ENCODE results near the gene EFNA5. TPM values are rescaled to one million over a fixed set of nuclear protein-coding genes. Genes with fewer than 3 reads are reported as not detected.

The EFNA5 gene
- polyA plus RNA-seq, 1 donor, result 29.1 TPM

GRCh38 chr5:107548477-107548876, 122.3 kb downstream of the EFNA5 start:
- DNase-seq, result no peak

- DNase-seq, result no peak
Observed at GRCh38 chr5:107546719-107547118, 124.0 kb downstream of the EFNA5 start.

DNA sequence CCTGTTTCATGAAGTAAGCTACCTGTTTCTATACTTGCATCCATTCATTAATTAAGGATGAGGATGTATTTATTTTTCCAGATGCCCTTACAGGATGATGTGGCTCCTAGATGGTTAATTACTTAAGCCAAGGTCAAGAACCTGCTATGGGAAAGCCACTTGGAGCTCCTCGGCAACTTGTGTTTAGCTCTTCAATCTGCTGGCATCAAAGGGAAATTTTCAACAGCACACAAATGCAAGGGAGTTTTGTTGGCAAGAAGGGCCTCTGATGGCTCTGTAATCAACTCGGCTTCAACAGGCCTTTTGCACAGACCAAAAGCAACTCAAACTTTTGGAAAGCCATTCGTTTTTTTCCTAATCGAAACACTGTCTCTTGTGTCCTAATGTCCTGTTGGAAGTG, 125.3 kb downstream of the EFNA5 start:
- no peak for DNase-seq

DNA sequence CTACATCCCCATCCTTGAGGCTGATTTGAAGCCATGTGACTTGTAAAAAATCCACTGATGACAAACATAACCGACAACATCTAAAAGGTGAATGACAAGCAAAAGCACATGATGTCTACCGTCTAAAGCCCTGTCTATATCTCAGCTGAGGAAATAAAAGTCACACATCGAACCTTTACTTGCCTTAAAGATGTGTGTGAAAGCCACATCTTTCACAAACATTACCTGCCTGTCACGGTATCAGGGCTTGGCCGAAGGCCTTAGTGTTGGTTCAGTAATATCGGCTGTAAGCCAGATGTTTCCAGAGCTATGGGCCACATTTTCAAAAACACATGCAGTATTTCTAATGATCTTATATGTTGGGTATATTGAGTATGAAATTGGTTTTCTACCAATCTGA, 125.8 kb downstream of the EFNA5 start:
- no peak for DNase-seq

DNA sequence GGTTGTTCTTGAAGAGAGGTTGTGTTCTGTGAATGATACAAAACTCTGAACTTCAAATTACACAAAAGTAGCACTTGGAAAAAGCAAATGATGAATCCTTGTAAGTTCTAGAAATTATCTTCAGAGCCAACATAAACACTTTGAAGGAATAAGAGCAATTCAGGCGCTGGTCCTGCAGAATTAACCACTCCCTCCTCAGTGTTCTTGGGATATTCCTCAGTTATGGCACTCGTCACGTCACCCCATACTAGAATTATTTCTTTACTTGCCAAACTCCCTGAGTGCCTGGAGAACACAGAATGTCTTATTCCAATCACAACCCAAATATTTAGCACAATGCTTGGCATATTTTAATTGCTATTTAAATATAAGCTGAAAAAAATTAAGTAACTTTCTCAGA, 126.3 kb downstream of the EFNA5 start:
- no peak for DNase-seq

GRCh38 chr5:107543868-107544267, 126.9 kb downstream of the EFNA5 start:
- no peak for DNase-seq

GRCh38 chr5:107542831-107543231, 127.9 kb downstream of the EFNA5 start:
- no peak for DNase-seq

DNA sequence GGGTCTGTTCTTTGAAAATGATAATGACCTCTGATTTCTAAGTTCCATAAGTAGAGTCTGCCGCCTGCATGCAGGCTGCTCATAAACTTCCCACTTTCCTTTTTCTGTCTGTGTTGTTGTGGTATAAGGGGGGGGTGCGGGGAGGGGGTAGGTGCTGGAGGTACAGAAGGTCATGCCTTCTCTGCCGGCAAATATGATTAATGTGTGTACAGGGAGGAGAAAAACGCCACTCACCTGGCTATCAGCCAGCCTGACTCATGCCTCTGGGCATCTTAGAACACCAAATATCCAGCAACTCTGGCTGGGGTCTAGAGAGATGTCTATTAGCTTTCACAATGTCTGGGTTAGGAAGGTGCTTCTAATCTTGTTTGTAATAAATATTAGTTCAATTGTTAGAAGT, 128.3 kb downstream of the EFNA5 start:
- DNase-seq, result no peak

- DNase-seq, result no peak
Observed at GRCh38 chr5:107541400-107541799, 129.3 kb downstream of the EFNA5 start.

DNA sequence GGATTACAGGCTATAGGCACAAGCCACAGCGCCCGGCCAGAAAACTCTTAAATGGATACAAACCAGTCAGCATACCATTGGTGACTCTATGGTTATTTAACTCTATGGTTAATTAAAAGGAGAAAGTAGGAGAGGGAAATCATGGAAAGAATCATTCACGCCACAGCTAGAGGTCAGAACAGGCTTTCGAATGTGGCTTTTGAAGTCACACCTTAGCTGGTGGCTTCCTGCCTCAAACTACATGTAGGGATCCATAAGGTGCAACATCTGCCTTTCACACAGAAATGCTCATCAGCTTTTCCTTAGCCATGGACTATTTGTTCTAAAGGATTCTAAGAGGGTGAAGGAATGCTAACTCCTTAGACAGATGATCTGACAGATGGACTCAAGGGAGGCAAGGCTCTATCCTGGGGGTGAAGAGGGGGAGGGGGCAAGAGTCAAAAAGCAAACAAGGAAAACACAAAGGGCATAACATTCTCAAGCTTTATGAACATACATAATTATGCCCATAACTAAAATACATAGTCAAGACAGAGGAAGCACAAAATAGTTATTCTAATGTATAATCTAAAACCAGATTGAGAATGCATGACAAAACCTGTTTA, 130.9 kb downstream of the EFNA5 start:
- no peak for DNase-seq

- no peak for DNase-seq
Observed at GRCh38 chr5:107538805-107539445, 131.8 kb downstream of the EFNA5 start.

GRCh38 chr5:107538331-107538730, 132.4 kb downstream of the EFNA5 start:
- DNase-seq, result no peak

GRCh38 chr5:107535849-107536248, 134.9 kb downstream of the EFNA5 start:
- no peak for DNase-seq

GRCh38 chr5:107533910-107534876, 136.5 kb downstream of the EFNA5 start:
- no peak for DNase-seq

GRCh38 chr5:107532916-107533315, 137.8 kb downstream of the EFNA5 start:
- no peak for DNase-seq

DNA sequence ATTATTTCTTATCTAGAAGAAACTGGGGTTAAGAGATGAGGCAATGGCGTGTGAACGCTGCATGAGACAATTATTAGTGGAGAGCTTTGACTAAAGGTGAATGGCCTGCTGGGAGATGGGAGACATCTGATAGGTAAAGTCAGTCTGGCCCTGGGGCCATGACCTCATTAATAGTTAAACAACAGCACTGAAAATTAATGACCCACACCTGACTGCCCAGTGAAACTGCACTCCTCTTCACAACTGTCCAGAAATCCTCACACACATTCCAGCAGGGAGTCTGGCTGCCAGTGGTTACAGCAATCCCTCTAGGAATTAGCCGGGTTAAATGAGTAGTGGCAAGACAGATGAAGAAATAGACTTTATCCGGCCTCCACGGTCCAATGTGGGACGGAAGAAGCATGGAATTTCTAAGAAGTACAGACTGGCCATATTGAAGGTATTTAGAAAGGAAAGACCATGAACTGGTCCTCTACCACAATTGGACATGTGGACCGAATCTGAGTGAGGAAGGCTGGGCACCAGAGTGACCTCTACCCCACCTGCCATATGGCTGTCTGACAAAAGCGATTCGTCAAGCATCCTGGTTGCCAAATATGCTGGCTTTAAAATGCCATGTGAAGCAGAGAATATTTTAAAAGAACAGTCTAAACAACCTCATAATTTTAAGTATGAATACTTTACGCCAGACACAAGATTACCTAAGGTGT, 138.4 kb downstream of the EFNA5 start:
- peak; percentile 75 for DNase-seq

DNA sequence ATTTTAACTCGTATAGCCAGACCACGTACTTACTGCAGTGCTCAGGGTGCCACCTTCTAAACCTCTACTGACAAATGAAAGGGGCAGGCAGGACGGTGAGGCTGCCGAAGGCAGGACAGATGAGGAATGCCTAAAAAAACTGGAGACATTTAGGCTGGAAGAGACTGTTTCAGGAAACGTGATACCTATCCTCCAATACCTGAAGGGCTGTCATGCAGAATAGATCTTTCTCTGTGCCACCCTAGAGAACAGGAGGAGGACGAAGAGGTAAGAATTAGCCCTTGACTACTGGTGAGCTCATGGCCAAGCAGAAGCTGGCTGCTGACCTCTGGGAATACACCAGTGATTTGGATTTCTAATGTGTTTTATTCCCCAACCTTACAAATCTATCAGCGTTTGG, 139.4 kb downstream of the EFNA5 start:
- DNase-seq, result no peak

- DNase-seq, result no peak
Observed at GRCh38 chr5:107529618-107530017, 141.1 kb downstream of the EFNA5 start.

GRCh38 chr5:107526270-107526937, 144.3 kb downstream of the EFNA5 start:
- no peak for DNase-seq

DNA sequence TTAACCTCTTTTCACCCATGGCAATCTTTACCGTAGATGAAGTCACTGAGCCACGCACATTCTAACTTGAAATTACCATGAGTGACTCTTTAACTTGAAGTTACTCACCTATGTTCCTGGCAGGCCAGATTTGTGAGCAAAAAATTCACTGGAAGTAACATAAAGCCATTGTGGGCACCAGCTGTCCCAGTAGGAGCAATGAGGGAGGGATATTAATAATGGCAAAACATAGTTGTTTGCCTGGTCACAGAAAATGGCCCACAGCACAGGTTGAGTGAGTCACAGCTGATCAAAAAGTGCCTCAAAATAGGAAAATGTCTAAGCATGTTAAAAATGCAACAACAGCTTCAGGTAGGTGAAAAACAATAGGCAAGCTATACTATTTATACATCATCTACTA, 146.6 kb downstream of the EFNA5 start:
- no peak for DNase-seq

- no peak for DNase-seq
Observed at GRCh38 chr5:107523029-107523680, 147.6 kb downstream of the EFNA5 start.
